HG03196 (cell line): ENCODE data around the gene NKG7.
"Not testable (repeated sequence)": the region's sequence is repeated elsewhere in the genome, so short reads cannot be mapped to it uniquely, and the experiment has no call there.

ENCODE experiments used
- ATAC-seq: cut with Tn5 transposase; IDR thresholded peaks from one replicate; pipeline ENCODE4 v1.9.1; 2021; ENCODE audit not compliant: unreplicated experiment

The NKG7 gene, protein sequence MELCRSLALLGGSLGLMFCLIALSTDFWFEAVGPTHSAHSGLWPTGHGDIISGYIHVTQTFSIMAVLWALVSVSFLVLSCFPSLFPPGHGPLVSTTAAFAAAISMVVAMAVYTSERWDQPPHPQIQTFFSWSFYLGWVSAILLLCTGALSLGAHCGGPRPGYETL

DNA sequence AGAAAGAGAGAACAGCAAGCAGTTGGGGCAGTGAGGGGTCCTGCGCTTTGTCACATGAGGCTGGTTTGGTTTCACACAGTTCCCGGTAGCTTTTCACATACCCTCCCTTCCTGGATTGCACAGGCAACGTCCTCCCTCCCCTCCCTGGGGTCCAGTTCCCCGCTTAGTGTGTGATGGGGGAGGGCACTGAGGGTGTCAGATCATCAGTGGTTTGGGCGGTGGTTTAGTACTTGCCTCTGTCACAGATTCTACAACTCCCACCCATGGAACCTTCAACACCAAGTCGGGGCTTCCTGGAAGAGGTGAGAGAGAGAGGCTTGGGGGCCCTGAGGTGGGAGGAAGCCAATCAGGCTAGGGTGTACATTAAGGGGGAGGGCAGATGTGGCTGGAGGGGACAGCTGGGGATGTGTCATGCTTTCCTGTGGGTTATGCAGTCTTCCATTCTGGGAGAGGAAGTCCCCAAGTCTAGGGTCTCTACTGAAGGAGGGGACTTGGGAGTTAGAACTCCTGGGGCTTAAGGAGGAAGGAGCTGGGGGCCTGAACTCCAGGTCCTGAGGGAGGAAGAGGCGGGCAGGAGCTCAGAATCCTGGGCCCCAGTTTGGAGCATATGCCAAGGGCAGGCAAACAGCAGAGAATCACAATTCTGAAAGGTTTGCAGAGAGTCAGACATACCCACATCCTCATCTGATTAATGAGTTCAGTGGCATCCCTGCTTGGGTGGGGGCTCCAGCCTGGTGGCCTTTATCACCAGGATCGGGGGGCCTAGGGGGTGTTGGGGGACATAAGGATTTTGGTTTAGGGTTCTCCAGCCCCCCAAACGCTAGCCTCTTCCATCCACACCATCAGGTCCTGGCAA, at the start of gene NKG7:
Gene NKG7 (minus strand): TSS at position 6 of the 856 bp plus-strand sequence. CDS start 119 bp downstream, outside the sequence.
- ATAC-seq: no peak

DNA sequence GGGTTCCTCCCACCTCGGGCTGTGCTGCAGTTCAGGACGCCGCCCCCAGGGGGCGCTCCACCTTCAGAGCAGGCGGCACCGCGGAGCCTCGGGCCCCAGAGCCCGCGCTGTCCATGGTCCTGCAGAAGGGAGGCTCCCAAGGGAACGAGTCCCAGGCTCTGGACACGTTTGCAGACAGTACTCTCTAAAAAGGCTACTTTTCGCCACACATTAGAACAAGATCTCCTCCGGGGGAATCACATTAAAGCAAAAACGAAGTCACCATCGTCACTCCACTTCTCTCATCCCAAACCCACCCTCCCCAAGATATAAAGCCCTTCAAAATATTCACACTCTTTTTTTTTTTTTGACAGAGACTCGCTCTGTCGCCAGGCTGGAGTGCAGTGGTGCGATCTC, 49.6 kb upstream of the NKG7 start:
- no peak for ATAC-seq

DNA sequence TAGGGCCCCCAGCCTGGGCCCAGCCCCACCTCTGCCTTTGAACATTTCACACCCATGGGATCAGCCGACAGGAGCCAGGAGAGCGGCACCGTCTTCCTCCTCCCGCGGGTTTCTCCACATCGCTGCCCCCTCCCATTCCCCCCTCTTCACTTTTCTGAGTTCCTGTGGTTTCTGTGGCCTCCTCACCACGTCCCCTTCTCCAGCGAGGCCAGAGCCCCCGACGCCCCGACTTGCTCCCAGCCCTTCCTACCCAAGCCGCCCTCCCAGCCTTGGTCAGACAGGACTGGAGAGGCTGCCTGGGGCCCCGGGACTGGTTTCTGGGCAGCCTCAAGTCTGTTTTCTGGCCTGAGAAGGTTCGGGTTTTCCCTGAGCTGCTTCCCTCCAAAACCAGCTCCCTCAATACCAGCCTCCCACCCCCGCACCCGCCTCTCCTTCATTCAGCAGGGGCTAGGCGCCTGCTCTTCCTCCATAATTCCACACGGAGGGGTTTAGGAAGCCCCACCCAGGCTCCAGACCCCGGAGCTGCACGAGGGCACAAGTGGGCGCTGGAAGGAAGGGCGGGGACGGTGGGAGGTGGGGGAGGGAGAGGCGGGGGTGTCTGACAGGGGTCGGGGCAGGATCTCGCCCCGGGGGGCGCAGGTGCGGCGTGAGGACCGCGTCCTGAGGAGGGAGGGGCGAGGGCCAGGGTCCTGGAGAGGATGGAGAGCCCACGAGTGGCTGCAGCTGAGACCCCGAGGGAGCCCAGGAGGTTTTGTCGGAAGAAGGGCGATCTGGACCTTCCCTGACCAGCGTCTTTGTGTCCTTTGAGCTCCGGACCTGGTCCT, 49.0 kb upstream of the NKG7 start:
- ATAC-seq: no peak

DNA sequence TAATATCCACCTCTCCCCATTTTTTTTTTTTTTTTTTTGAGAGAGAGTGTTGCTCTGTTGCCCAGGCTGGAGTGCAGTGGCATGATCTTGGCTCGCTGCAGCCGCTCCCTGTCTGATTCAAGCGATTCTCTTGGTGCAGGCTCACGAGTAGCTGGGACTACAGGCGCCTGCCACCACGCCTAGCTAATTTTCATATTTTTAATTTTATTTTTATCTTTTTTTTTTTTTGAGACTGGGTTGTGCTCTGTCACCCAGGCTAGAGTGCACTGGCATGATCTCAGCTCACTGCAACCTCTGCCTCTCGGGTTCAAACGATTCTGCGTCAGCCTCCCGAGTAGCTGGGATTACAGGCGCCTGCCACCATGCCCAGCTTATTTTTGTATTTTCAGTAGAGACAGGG, 48.1 kb upstream of the NKG7 start:
- not testable (repeated sequence) for ATAC-seq

DNA sequence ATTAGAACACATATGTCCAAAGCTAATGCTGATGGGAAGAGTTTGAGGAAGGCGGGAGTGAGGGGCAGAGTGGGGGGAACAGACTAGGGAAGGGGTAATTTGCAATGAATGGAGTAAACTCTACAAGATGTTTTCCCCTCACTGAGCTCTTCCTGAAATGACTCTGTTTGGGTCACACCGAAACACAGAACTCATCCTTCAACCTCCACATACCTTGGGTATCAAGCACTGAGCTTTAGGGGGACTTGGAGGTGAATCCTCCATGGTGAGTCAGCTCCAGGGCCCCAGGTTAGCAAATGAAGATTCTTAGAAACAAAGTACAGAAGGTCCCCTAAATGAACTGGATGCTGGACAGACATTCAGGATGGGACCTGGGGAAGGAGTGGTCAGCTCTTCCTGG, 46.3 kb upstream of the NKG7 start:
- ATAC-seq: no peak

DNA sequence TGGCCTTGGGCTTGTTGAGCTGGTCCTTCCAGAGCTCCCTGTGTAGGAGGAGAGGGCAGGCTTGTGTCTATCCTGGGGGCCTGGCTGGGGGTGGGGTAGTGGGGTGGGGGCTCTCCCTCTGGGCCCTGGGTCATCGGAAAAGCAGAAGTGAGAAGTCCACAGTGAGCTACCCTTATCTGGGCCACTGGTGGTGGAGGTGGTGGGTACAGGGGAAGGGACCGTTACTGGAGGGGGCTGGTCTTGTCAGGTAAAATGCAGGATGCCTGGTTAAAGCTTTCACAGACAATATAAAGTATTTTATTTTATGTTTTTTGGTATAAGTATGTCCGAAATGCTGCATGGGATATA, 45.3 kb upstream of the NKG7 start:
- ATAC-seq: peak; percentile 36

DNA sequence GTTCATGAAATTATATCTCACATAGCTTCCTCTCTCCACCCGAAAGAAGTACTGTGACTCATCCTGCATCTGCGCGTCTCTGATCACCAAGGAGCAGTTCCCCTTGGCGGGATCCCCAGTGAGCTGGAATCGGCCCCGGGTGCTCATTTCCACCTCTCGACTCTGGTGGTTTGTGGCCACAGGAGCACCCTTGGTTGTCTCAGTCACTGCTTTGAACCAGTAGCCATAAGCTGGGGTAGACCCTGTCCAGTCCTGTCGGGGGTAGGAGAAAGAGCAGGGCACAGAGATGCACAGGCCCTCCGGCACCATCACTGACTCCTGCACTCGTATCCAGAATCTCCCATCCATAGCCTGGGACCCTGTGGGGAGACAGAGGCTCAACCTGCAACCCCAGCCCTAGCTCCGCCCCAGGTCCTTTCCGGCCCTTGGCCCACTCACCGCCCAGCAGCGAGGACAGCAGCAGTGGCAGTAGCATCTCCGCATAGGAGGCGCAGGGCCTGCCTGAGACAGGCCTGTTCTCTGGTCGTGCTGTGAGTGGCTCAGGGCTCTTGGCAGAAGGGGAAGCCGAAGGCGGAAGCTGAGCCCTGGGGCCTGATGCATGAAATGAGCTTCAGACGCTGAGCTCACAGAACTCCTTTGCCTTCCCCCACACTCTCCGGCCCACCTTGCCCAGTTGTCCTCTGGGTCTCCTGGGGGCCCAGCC, 44.8 kb upstream of the NKG7 start, which contains the start of gene SIGLEC10:
Gene SIGLEC10 (minus strand): TSS at position 536 of the 703 bp plus-strand sequence. CDS start 61 bp downstream, at position 475.
- peak; percentile 46 for ATAC-seq

DNA sequence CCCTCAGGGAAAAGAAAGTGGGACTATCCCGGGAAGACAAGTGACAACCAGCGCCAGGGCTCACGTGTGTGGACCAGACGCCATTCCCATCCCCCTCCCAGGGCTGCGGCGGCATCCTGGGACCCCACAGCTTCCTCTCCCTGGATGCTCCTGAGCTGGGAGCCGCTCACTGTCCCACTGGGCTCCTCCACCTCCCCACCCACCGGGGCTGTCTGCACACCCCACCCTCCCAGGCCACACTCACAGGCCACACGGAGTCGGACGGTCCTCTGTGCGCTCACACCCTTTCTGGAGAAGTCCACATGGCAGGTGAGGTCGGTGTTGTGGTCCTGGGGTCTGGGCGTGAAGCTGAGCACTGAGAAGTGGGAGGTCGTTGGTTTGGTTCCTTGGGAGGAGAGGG, 44.0 kb upstream of the NKG7 start:
- not testable (repeated sequence) for ATAC-seq

DNA sequence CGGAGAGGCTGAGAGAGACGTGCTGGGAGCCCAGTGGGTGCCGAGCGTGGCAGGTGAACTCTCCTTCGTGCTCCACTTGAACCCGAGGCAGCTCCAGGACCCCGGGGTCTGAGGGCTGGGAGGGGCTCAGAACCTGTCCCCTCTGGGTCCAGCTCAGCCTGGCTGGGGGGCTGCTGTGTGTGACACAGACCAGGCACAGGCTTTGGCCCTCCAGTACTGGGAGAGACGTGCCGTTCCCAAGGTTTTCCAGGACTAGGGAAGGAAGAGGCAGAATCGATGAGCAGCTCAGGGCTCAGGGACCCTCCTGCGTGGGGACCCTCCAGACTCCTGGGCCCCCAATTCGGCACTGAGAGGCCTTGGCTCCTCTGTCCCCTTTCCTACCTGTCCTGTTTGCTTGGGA, 42.7 kb upstream of the NKG7 start:
- ATAC-seq: no peak

DNA sequence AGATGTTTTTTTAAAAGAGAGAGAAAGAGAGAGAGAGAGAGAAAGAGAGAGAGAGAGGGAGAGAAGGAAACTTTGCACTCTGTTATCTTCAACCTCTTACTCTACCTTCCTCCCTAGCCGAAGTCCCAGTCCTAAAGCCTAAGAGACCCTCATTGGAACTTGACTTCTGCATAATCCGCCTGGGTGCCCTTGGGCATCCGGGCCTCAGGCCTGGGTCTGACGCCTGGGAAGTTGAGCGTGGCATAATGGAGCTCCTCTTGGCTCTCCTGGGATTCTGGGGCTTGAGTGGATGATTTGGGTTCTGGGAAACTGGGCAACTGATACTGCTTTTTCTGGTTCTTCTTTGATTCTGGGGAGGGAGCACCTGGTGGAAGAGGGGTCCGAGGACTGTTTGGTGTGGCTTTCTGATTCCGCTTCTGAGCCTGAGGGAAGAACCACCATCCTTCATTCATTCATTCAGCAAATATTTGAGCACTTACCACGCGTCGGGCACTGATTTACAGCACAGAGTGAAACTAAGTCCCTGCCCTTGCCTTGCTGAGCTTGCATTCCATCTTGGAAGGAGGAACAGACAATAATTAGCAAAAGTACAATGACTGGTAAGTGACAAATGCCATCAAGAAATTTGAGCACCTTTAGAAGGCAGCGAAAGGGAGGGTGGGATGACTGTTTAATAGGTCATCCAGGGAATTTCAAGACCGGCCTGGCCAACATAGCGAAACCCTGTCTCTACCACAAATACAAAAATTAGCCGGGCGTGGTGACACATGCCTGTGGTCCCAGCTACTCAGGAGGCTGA, 38.7 kb upstream of the NKG7 start:
- no peak for ATAC-seq

DNA sequence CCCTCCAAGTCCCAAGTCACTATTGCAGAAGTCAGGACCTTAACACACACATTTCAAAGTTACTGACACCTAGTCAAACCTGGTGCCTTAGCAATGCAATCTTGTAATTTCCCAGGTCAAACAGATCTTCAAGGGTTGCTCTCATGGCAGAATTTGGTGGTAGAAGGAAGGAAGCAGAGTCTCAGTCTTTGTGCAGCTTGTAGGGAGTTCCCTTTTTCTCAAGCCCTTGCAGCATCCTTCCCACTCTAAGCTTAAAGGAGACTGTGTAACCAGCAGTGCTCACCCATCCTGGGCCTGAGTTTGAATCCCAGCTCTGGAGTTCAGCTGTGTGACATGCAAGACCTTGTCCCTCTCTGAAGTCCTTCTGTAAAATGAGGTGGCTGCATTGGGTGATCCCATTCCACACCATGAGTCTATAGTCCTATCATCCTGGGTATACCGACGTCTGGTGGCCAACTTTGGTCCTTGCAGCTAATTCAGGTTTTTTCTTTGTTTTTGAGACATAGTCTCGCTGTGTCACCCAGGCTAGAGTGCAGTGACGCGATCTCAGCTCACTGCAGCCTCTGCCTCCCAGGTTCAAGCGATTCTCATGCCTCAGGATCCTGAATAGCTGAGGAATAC, 35.2 kb upstream of the NKG7 start:
- no peak for ATAC-seq

DNA sequence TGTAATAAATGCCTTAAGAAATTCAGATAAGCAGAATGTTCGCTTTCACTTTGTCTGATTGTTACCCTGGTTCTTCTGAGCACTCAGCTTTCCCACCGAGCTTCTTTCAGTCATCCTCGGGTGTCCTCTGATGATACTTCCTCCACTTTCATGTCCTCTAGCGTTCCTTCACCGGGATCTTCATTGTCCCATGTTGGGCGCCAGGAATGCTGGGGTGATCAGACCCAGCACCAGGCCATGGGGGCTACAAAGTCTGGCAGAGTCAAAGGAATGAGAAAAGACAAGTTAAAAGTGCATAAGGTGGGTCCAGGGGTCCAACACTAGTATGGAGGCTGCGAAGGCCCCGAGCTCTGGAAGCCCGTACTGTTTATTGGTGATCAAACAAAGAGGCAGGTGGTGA, 29.7 kb upstream of the NKG7 start:
- no peak for ATAC-seq

DNA sequence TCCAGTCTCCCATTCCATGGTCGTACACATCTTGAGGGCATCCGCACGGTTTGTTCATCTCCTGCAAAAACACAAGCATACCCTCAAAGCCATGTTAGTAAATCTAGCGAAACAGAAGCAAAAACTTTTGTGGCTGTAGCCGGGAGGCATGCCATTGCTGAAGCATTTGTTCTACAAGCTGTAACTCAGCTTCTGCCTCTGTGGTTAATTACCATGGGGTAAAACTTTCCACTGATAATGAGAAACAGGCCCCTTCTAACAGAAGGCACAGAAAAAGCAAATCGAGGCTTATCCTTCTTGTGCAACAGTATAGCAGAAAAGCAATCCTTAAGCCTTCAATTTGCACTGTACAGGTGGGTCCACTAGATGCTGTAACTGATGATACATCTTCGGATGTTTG, 27.5 kb upstream of the NKG7 start:
- ATAC-seq: not testable (repeated sequence)

DNA sequence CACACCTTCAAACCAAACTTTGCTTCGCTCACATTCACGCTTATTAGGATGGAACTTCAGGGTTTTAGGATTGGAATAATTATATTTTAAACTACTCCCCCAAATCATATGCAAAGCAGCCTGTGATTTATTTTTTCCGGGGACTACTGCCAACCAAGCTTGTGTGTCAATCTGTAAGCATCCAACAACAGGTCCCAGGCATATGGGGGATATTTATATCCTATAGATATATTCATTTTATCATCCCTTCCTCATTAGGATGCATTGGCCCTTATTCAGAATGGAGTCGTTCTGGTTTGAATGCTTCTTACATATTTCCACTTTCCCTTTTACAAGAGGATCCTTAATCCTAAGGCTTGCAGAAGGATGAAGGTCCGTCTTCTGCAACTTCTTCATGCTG, 26.8 kb upstream of the NKG7 start:
- ATAC-seq: no peak

DNA sequence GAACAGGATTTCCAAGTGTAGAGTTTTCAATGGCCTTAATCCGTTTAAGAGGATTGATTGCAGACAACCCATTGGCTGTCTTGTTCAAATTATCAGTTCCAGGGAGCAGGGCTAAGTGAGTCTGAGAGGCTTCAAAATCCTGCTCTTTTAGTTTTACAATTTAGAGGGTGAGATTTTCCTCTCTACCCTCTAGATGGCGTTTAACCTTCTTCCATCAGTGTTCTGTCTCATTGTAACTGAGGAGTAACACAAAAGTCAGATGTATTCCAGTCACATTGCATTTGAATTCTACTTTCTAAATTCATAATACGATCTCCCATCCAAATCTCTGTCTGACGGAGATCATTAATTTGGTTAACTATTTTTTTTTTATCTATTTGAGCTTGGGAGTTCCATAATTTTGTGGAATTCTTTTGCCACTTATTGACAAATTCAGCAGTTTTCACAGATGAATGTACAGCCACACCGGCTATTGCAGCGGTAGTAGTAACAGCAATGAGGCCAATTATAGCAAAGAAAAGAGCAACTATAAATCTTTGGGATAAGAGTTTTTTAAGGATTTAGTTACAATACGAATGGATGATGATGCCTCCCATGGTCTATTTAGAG, 25.7 kb upstream of the NKG7 start:
- no peak for ATAC-seq

DNA sequence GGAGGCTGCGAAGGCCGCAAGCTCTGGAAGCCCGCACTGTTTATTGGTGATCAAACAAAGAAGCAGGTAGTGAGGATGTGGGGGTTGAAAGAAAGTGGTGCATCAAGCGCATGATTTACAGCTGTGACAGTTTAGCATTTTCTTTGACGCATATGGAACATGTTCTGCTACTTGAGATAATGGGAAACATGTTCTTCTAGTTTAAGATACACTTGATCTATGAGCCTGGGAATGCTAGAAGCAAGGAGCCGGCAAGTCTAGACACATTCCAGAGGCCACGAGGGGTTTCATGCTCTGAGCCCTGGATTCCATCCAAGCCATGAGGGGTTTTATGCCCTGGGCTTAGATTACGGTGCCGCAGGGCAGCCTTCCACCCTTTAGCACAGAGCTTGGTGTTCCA, 25.0 kb upstream of the NKG7 start:
- not testable (repeated sequence) for ATAC-seq

DNA sequence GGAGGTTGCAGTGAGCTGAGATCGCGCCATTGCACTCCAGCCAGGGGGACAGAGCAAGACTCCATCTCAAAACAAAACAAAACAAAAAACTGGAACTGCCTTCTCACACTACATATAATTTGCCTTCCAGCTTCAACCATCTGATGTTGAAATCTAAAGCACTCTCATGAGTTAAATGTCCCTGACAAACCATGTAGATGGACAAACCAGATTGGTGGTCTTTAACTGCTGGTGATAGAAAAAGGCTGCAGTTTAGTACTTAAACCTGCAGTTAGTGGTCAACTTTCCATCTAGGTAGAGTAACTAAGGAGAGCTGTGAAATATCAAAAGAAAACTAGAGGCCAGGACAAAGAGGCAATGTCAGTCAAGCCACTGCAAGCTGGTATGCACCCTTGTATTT, 23.7 kb upstream of the NKG7 start:
- ATAC-seq: no peak

DNA sequence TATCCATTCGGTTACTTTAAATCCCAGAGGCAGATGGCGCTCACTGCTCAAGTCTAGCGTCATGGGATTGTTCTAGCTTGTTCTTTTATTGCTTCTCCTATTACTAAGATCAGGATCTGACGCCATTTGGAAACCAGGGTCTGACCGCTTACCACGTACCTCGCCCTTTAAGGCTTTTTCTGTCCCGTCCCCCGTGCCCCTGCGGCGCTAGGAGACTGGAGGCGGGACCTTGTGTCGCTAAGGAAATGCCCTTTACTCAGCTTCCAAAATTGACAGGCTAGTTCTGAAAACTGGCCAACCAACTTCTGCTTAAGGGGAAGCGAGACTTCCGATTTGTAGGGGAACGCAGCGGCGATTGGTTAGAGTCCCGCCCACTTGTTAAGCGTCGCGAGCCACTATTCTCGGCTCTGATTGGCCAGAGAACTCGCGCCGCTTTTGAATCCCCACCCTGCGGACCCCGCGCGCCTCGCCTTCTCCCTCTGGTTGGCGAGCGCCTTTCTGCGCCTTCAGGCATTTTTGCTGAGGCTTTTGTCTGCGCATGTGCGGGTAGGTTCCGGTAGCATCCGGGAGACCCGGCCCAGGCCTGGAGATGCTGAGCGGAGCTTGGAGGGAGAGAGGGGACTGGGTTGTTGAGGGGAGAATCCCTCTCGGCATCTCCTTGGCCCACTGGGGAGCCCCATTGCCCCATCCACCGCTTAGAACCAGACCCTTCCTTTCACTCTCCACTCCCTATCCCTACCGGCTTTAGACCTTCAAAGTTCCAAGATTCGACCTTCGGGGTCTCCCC, 21.8 kb upstream of the NKG7 start:
- ATAC-seq: peak; percentile 84

DNA sequence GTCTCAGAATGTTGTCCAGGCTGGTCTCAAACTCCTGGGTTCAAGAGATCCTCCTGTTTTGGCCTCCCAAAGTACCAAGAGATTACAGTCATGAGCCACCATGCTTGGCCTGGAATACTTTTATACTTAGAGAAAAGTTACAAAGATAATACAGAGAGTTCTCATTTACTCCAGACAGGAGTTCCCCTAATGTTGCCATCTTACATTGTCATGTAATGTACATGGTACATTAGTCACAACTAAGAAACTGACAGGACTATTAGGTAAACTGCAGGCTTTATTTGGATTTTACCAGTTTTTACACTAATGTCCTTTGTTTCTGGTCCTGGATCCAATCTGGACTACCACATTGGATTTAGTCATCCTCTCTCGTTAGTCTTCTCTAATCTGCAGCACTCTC, 20.2 kb upstream of the NKG7 start:
- ATAC-seq: no peak
